ENCODE data around the gene NVL. TPM values are rescaled to one million over a fixed set of nuclear protein-coding genes. Genes with fewer than 3 reads are reported as not detected.

NVL gene
- total RNA-seq, 2 donors from 2014 or later, result 42.4 TPM

GRCh38 chr1:224252479-224252878 lies 77.5 kb downstream of the NVL start:
- Mint-ChIP-seq H3K27me3 (ENCODE audit: insufficient read depth) (no peaks in the 10 kb centered on the region), H3K4me3 (no peak overlapping the region), H3K9me3 (no peaks in the 10 kb centered on the region), H3K4me1 (peaks cover 12% of the 10 kb centered on the region), H3K36me3 (ENCODE audit: low read depth) (peaks cover 35% of the 10 kb centered on the region), H3K27ac (no peak overlapping the region)
- no peak overlapping the region for H3K9ac ChIP-seq (ENCODE audit: extremely low read depth, low read length, poor library complexity, severe bottlenecking)
- H3K4me1 ChIP-seq (ENCODE audit: control insufficient read depth, insufficient read depth, low read length), result peaks cover 4% of the 10 kb centered on the region
- DNase-seq, result no peak
- no peaks in the 10 kb centered on the region for H3K27me3 ChIP-seq (ENCODE audit: control insufficient read depth, insufficient read depth, low read length, poor library complexity, severe bottlenecking)
- H3K27ac ChIP-seq (ENCODE audit: low read depth, low read length), result no peak overlapping the region
- no peaks in the 10 kb centered on the region for H3K9me3 ChIP-seq (ENCODE audit: control insufficient read depth, low read length)
- TF ChIP-seq CTCF (conservative IDR thresholded peaks at IDR 0.05), result no peak
- no peak overlapping the region for H3K4me3 ChIP-seq (ENCODE audit: low read length)
- peaks cover 30% of the 10 kb centered on the region for H3K36me3 ChIP-seq (ENCODE audit: control insufficient read depth, insufficient read depth, low read length)

GRCh38 chr1:224251741-224252146 lies 78.2 kb downstream of the NVL start:
- H3K4me3 ChIP-seq (ENCODE audit: low read length), result no peak overlapping the region
- Mint-ChIP-seq H3K27me3 (ENCODE audit: insufficient read depth) (no peaks in the 10 kb centered on the region), H3K9me3 (no peaks in the 10 kb centered on the region), H3K4me3 (no peak overlapping the region), H3K4me1 (peaks cover 10% of the 10 kb centered on the region), H3K36me3 (ENCODE audit: low read depth) (peaks cover 34% of the 10 kb centered on the region), H3K27ac (peak overlapping the region; percentile 19)
- no peak overlapping the region for H3K9ac ChIP-seq (ENCODE audit: extremely low read depth, low read length, poor library complexity, severe bottlenecking)
- H3K9me3 ChIP-seq (ENCODE audit: control insufficient read depth, low read length), result no peaks in the 10 kb centered on the region
- no peaks in the 10 kb centered on the region for H3K27me3 ChIP-seq (ENCODE audit: control insufficient read depth, insufficient read depth, low read length, poor library complexity, severe bottlenecking)
- no peak overlapping the region for H3K27ac ChIP-seq (ENCODE audit: low read depth, low read length)
- DNase-seq, result no peak
- peaks cover 30% of the 10 kb centered on the region for H3K36me3 ChIP-seq (ENCODE audit: control insufficient read depth, insufficient read depth, low read length)
- 89 to 90% methylated on average over 5 of the region's 5 CpGs for WGBS, 2 experiments (ENCODE audit: insufficient coverage in 1 of 2, insufficient read length in 1 of 2)
- no peak for TF ChIP-seq CTCF (conservative IDR thresholded peaks at IDR 0.05)
- H3K4me1 ChIP-seq (ENCODE audit: control insufficient read depth, insufficient read depth, low read length), result peaks cover 4% of the 10 kb centered on the region

GRCh38 chr1:224245188-224245587 lies 84.8 kb downstream of the NVL start:
- TF ChIP-seq CTCF (conservative IDR thresholded peaks at IDR 0.05), result no peak
- H3K4me1 ChIP-seq (ENCODE audit: control insufficient read depth, insufficient read depth, low read length), result no peaks in the 10 kb centered on the region
- Mint-ChIP-seq H3K9me3 (no peaks in the 10 kb centered on the region), H3K4me3 (no peak overlapping the region), H3K36me3 (ENCODE audit: low read depth) (peaks cover 44% of the 10 kb centered on the region), H3K27me3 (ENCODE audit: insufficient read depth) (no peaks in the 10 kb centered on the region), H3K4me1 (no peaks in the 10 kb centered on the region), H3K27ac (no peak overlapping the region)
- H3K9ac ChIP-seq (ENCODE audit: extremely low read depth, low read length, poor library complexity, severe bottlenecking), result no peak overlapping the region
- no peak overlapping the region for H3K4me3 ChIP-seq (ENCODE audit: low read length)
- H3K36me3 ChIP-seq (ENCODE audit: control insufficient read depth, insufficient read depth, low read length), result peaks cover 32% of the 10 kb centered on the region
- H3K9me3 ChIP-seq (ENCODE audit: control insufficient read depth, low read length), result no peaks in the 10 kb centered on the region
- H3K27me3 ChIP-seq (ENCODE audit: control insufficient read depth, insufficient read depth, low read length, poor library complexity, severe bottlenecking), result no peaks in the 10 kb centered on the region
- H3K27ac ChIP-seq (ENCODE audit: low read depth, low read length), result no peak overlapping the region
- whole genome bisulfite sequencing, 2 experiments (ENCODE audit: insufficient coverage in 1 of 2, insufficient read length in 1 of 2), result 87 to 100% methylated on average over 1 of the region's 1 CpG
- no peak for DNase-seq

Measured in endodermal cell (in vitro differentiated cells).